HepG2 (cell line): ENCODE measurements around the gene MAN1B1. TPM values are rescaled to one million over a fixed set of nuclear protein-coding genes. Genes with fewer than 3 reads are reported as not detected.

ENCODE experiments used
- DZIP1 ChIP-seq: sonication (generic); formaldehyde crosslinking; IDR thresholded peaks from 2 replicates; pipeline ENCODE4 v1.5.0; 2020; ENCODE audit warnings: mild to moderate bottlenecking, missing genetic modification reagents
- MAFF ChIP-seq: IDR thresholded peaks from 2 replicates; pipeline ENCODE4 v1.6.1; 2011; ENCODE audit warnings: low read depth, low read length, improper control_type of control experiment
- SRSF9 ChIP-seq: fragments of 200-400 bp; formaldehyde crosslinking; IDR thresholded peaks from 2 replicates; pipeline ENCODE4 v1.6.1; 2018; ENCODE audit warnings: borderline replicate concordance, mild to moderate bottlenecking, low read depth, low read length; ENCODE audit not compliant: insufficient read depth, poor library complexity, severe bottlenecking
- SUZ12 ChIP-seq: fragments of 150-350 bp; IDR thresholded peaks from 2 replicates; pipeline ENCODE4 v1.6.1; 2014; ENCODE audit warnings: low read depth, low read length
- ZC3H4 ChIP-seq: sonication (generic); formaldehyde crosslinking; IDR thresholded peaks from 2 replicates; pipeline ENCODE4 v1.4.0; 2020; ENCODE audit warnings: missing genetic modification reagents, borderline replicate concordance
- ZKSCAN1 ChIP-seq: fragments of 150-350 bp; IDR thresholded peaks from 2 replicates; pipeline ENCODE4 v1.6.1; 2014; ENCODE audit warnings: low read length
- ZNF234 ChIP-seq: sonication (generic); formaldehyde crosslinking; conservative IDR thresholded peaks from 2 replicates; pipeline ENCODE4 v1.5.1; 2020; ENCODE audit warnings: mild to moderate bottlenecking, missing genetic modification reagents
- ZNF407 ChIP-seq: sonication (generic); formaldehyde crosslinking; IDR thresholded peaks from one replicate; pipeline ENCODE4 v1.5.1; 2020; ENCODE audit warnings: mild to moderate bottlenecking, missing genetic modification reagents; ENCODE audit errors: not compliant biosample characterization
- ZNF609 ChIP-seq: sonication (generic); formaldehyde crosslinking; IDR thresholded peaks from 2 replicates; pipeline ENCODE4 v1.4.0; 2020; ENCODE audit warnings: mild to moderate bottlenecking, missing genetic modification reagents, borderline replicate concordance
- polyA plus RNA-seq, 8 experiments: library from polyadenylated mRNA; depleted of rRNA in 3 of 8; stranded (reverse) in 7 of 8; unstranded in 1 of 8; fragments of >200 nt; fragmentation: Illumina TruSeq in 4 of 8; extraction: Trizol in 4 of 8; gene quantifications; 2 replicates each; pipeline versions ENCODE4 v1.2.1 to v1.2.3, GENCODE V29; 2011 to 2016; ENCODE audit warnings: low read depth in 4 of 8, missing spikeins in 1 of 8, mixed read lengths in 1 of 8; ENCODE audit not compliant: insufficient read depth in 1 of 8
- total RNA-seq, 5 experiments: library from RNA; depleted of rRNA; stranded (reverse); fragments of >200 nt; fragmentation: Illumina TruSeq; extraction: Trizol; gene quantifications; 2 replicates each; pipeline ENCODE4 v1.2.3, GENCODE V29; 2016; ENCODE audit warnings: low read depth in 1 of 5
- TF ChIP-seq, protein P1 (sequence below): sonication (generic); formaldehyde crosslinking; IDR thresholded peaks from 2 replicates; pipeline ENCODE4 v1.5.0; 2020; ENCODE audit warnings: mild to moderate bottlenecking, missing genetic modification reagents, moderate library complexity

The MAN1B1 gene
- total and polyA plus RNA-seq, 2 of the 13 experiments (the other 11 are each of a cell fraction or from before 2014, with no cell fraction given), result 48.9 to 59.5 TPM

- TF ChIP-seq ZNF407 (CRISPR knock-in tag) (no peak), SUZ12 (no peak), SRSF9 (no peak), ZC3H4 (CRISPR knock-in tag) (no peak), ZNF234 (CRISPR knock-in tag) (no peak), DZIP1 (CRISPR knock-in tag) (no peak), MAFF (no peak), ZNF609 (CRISPR knock-in tag) (no peak), ZKSCAN1 (no peak)
- TF ChIP-seq, protein P1, sequence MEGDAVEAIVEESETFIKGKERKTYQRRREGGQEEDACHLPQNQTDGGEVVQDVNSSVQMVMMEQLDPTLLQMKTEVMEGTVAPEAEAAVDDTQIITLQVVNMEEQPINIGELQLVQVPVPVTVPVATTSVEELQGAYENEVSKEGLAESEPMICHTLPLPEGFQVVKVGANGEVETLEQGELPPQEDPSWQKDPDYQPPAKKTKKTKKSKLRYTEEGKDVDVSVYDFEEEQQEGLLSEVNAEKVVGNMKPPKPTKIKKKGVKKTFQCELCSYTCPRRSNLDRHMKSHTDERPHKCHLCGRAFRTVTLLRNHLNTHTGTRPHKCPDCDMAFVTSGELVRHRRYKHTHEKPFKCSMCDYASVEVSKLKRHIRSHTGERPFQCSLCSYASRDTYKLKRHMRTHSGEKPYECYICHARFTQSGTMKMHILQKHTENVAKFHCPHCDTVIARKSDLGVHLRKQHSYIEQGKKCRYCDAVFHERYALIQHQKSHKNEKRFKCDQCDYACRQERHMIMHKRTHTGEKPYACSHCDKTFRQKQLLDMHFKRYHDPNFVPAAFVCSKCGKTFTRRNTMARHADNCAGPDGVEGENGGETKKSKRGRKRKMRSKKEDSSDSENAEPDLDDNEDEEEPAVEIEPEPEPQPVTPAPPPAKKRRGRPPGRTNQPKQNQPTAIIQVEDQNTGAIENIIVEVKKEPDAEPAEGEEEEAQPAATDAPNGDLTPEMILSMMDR (CRISPR knock-in tag), result no peak
Observed at GRCh38 chr9:137138722-137139467, 52.1 kb downstream of the MAN1B1 start, which contains the start of gene GRIN1 (continued).
